ENCODE data around the gene PCDHGC5. TPM values are rescaled to one million over a fixed set of nuclear protein-coding genes. Genes with fewer than 3 reads are reported as not detected.

PCDHGC5 gene
- total RNA-seq, 1 donor from 2014 or later, result 0.26 TPM

DNA sequence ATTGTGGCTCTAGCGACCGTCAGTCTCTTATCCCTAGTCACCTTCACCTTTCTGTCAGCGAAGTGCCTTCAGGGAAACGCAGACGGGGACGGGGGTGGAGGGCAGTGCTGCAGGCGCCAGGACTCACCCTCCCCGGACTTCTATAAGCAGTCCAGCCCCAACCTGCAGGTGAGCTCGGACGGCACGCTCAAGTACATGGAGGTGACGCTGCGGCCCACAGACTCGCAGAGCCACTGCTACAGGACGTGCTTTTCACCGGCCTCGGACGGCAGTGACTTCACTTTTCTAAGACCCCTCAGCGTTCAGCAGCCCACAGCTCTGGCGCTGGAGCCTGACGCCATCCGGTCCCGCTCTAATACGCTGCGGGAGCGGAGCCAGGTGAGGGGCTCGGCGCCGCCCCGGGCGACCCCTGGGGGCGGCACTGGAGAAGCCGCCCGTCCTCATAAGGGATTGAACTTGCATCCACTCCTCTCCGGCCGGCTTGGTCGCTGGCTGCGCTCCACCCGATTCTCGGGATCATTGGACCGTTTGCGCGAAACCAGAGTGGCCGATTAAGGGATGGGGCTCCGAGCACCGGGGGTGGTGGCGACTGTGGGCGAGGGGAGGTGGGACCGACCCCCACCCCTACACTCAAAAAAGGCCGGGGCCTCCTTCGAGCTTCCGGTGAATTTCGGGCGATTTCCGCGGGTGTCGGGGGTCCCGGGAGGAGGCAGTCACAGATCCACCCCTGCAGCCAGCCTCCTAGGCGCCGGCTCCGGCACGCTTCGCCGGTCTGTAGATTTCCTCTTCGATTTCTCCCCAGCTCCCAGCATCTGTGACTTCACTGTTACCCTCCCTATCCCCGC, 2.7 kb downstream of the PCDHGC5 start:
- no peak for FAIRE-seq
- H3K4me3 ChIP-seq (ENCODE audit: low read depth, low read length), result no peak overlapping the region
- peaks cover 6% of the 10 kb centered on the region for H3K27me3 ChIP-seq (ENCODE audit: control insufficient read depth, insufficient read depth, low read length)
- TF ChIP-seq, protein P1, sequence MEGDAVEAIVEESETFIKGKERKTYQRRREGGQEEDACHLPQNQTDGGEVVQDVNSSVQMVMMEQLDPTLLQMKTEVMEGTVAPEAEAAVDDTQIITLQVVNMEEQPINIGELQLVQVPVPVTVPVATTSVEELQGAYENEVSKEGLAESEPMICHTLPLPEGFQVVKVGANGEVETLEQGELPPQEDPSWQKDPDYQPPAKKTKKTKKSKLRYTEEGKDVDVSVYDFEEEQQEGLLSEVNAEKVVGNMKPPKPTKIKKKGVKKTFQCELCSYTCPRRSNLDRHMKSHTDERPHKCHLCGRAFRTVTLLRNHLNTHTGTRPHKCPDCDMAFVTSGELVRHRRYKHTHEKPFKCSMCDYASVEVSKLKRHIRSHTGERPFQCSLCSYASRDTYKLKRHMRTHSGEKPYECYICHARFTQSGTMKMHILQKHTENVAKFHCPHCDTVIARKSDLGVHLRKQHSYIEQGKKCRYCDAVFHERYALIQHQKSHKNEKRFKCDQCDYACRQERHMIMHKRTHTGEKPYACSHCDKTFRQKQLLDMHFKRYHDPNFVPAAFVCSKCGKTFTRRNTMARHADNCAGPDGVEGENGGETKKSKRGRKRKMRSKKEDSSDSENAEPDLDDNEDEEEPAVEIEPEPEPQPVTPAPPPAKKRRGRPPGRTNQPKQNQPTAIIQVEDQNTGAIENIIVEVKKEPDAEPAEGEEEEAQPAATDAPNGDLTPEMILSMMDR (IDR thresholded peaks at IDR 0.05; ENCODE audit: insufficient read depth, low read length, severe bottlenecking), result no peak
- no peak for DNase-seq (ENCODE audit: low read depth)
- H3K36me3 ChIP-seq (ENCODE audit: control insufficient read depth, insufficient read depth, low read length), result no peaks in the 10 kb centered on the region

GRCh38 chr5:141492168-141492885, 3.4 kb downstream of the PCDHGC5 start:
- TF ChIP-seq, protein P1 (IDR thresholded peaks at IDR 0.05; ENCODE audit: insufficient read depth, low read length, severe bottlenecking), result no peak
- Histone ChIP-seq H3K4me3 (ENCODE audit: low read depth, low read length) (no peak overlapping the region), H3K36me3 (ENCODE audit: control insufficient read depth, insufficient read depth, low read length) (no peaks in the 10 kb centered on the region), H3K27me3 (ENCODE audit: control insufficient read depth, insufficient read depth, low read length) (peaks cover 6% of the 10 kb centered on the region)
- DNase-seq (ENCODE audit: low read depth) (no peak), FAIRE-seq (no peak)

- FAIRE-seq (no peak), DNase-seq (ENCODE audit: low read depth) (no peak)
- no peak overlapping the region for H3K4me3 ChIP-seq (ENCODE audit: low read depth, low read length)
- TF ChIP-seq, protein P1 (IDR thresholded peaks at IDR 0.05; ENCODE audit: insufficient read depth, low read length, severe bottlenecking), result no peak
- no peaks in the 10 kb centered on the region for H3K36me3 ChIP-seq (ENCODE audit: control insufficient read depth, insufficient read depth, low read length)
- H3K27me3 ChIP-seq (ENCODE audit: control insufficient read depth, insufficient read depth, low read length), result peaks cover 6% of the 10 kb centered on the region
Observed at GRCh38 chr5:141493500-141494422, 4.9 kb downstream of the PCDHGC5 start.

GRCh38 chr5:141494761-141495452, 6.0 kb downstream of the PCDHGC5 start:
- DNase-seq (ENCODE audit: low read depth), result no peak
- peaks cover 6% of the 10 kb centered on the region for H3K27me3 ChIP-seq (ENCODE audit: control insufficient read depth, insufficient read depth, low read length)
- FAIRE-seq, result no peak
- H3K36me3 ChIP-seq (ENCODE audit: control insufficient read depth, insufficient read depth, low read length), result no peaks in the 10 kb centered on the region
- H3K4me3 ChIP-seq (ENCODE audit: low read depth, low read length), result no peak overlapping the region
- TF ChIP-seq, protein P1 (IDR thresholded peaks at IDR 0.05; ENCODE audit: insufficient read depth, low read length, severe bottlenecking), result no peak

DNA sequence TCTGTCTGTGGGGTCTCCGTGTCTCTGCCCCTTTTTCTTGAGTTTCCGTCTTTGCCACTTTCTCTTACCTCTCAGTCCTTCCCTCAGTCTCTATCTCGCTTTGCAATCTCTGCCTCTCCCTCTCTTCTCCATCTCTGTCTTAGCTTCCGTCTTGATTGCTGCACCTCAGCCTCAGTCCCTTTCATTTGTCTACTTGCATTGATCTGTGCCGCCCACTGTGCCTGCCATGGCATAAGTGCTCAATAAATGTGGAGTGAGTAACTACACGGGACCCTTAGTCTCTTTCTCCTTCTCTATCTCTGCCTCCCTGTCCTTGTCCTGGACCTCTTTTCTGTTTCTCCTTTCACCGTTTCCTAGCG, 6.6 kb downstream of the PCDHGC5 start:
- TF ChIP-seq, protein P1 (IDR thresholded peaks at IDR 0.05; ENCODE audit: insufficient read depth, low read length, severe bottlenecking), result no peak
- H3K36me3 ChIP-seq (ENCODE audit: control insufficient read depth, insufficient read depth, low read length), result no peaks in the 10 kb centered on the region
- FAIRE-seq, result no peak
- DNase-seq (ENCODE audit: low read depth), result no peak
- H3K27me3 ChIP-seq (ENCODE audit: control insufficient read depth, insufficient read depth, low read length), result peaks cover 6% of the 10 kb centered on the region
- no peak overlapping the region for H3K4me3 ChIP-seq (ENCODE audit: low read depth, low read length)
